Astrocyte (in vitro differentiated cells and primary cell): ENCODE data around the gene EBF4.

Source experiments
- EZH2 ChIP-seq: IDR thresholded peaks from 2 replicates; pipeline ENCODE4 v1.6.1; 2012; ENCODE audit warnings: mild to moderate bottlenecking, low read length, inconsistent platforms; ENCODE audit not compliant: insufficient read depth
- TF ChIP-seq, protein P1 (sequence below): IDR thresholded peaks from 2 replicates; pipeline ENCODE4 v1.5.1; 2011; ENCODE audit warnings: low read depth, mild to moderate bottlenecking, inconsistent platforms, low read length, moderate library complexity; ENCODE audit not compliant: insufficient read depth

- no peak for TF ChIP-seq EZH2
- TF ChIP-seq, protein P1, sequence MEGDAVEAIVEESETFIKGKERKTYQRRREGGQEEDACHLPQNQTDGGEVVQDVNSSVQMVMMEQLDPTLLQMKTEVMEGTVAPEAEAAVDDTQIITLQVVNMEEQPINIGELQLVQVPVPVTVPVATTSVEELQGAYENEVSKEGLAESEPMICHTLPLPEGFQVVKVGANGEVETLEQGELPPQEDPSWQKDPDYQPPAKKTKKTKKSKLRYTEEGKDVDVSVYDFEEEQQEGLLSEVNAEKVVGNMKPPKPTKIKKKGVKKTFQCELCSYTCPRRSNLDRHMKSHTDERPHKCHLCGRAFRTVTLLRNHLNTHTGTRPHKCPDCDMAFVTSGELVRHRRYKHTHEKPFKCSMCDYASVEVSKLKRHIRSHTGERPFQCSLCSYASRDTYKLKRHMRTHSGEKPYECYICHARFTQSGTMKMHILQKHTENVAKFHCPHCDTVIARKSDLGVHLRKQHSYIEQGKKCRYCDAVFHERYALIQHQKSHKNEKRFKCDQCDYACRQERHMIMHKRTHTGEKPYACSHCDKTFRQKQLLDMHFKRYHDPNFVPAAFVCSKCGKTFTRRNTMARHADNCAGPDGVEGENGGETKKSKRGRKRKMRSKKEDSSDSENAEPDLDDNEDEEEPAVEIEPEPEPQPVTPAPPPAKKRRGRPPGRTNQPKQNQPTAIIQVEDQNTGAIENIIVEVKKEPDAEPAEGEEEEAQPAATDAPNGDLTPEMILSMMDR = no peak
Measured at GRCh38 chr20:2745060-2745910, 52.7 kb downstream of the EBF4 start.
